ENCODE data around the gene WRNIP1.

GRCh38 chr6:2739335-2739734 lies 25.9 kb upstream of the WRNIP1 start:
- TF ChIP-seq RBBP5 (conservative IDR thresholded peaks at IDR 0.05) (no peak), EED (IDR thresholded peaks at IDR 0.05; ENCODE audit: low read depth) (no peak), RCOR1 (conservative IDR thresholded peaks at IDR 0.05; ENCODE audit: low read depth, low read length) (no peak), GABPA (IDR thresholded peaks at IDR 0.05; ENCODE audit: low read depth) (no peak), BHLHE40 (IDR thresholded peaks at IDR 0.05; ENCODE audit: borderline replicate concordance in 1 of 2, low read depth in 2 of 2, low read length in 1 of 2) (no peak), YY1 (IDR thresholded peaks at IDR 0.05; ENCODE audit: low read depth, low read length) (no peak), POLR2AphosphoS5 (IDR thresholded peaks at IDR 0.05; ENCODE audit: low read length) (no peak), ZNF207 (IDR thresholded peaks at IDR 0.05; ENCODE audit: borderline replicate concordance) (no peak), BACH1 (IDR thresholded peaks at IDR 0.05; ENCODE audit: borderline replicate concordance) (no peak), CTCF (IDR thresholded peaks at IDR 0.05 in 2 of 3, conservative IDR thresholded peaks at IDR 0.05 in 1 of 3; ENCODE audit: control insufficient read depth in 2 of 3, extremely low read depth in 1 of 3, insufficient read depth in 1 of 3, low read depth in 3 of 3, low read length in 3 of 3) (no peak), NKRF (conservative IDR thresholded peaks at IDR 0.05) (no peak), ZBTB11 (CRISPR knock-in tag; IDR thresholded peaks at IDR 0.05) (no peak)

Measured in GM12878 (cell line).